Renal cortex interstitium (tissue), 11 donors: ENCODE data around the gene CDC20B. TPM values are rescaled to one million over a fixed set of nuclear protein-coding genes. Genes with fewer than 3 reads are reported as not detected.
"Not testable (repeated sequence)": the region's sequence is repeated elsewhere in the genome, so short reads cannot be mapped to it uniquely, and the experiment has no call there.

ENCODE experiments used
- DNase-seq, 11 donors: peaks; one replicate each; pipeline ENCODE4 v3.0.0-alpha.2; 2013; ENCODE audit warnings: low read depth in 9 of 11, low spot score in 4 of 11; ENCODE audit errors: extremely low read depth in 1 of 11
- polyA plus RNA-seq, 3 donors: library from polyadenylated mRNA; unstranded; fragments of 120-200 nt; gene quantifications; one replicate each; pipeline ENCODE4 v1.2.1, GENCODE V29; 2013; ENCODE audit not compliant: insufficient read length in 3 of 3

The CDC20B gene
- polyA plus RNA-seq, 3 donors: 0.40 to 0.77 (median 0.59) TPM

DNA sequence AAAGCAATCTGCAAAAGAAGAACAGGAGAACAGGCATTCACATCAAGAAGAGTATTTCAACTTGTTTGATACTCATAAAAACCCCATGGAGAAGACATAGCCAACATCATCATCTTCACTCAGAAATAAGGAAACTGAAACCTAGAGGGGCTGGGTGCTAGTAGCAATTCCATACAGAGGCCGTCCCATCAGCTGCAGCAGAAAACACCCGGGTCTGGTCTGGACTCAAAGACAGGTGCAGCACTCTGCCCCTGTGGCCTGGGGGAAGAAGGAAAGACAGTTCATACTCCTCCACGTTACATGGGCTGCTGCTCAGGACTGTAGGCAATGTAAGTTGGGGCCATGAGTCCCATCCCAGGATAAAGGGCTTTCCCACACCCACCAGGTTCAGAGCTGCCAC is 58.9 kb downstream of the CDC20B start:
- no peak for DNase-seq

DNA sequence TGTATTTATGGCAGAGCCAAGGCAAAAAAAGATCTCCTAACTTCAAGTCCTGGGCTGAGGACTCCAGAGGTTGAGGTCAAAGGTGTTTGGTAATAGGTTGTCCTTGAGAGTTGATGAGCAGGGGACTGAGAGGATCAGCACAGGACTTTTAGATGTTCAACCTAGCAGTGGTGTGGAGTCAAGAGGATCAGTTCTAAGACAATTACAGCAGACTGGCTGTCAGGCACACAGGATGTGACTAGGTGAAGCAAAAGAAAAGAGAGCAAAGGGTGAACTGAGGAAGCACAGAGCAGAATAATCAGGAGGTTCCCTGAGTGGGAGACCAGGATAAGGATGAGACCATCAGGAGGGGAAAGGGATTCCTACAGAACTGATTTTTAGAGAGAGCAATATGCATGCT is 59.6 kb downstream of the CDC20B start:
- DNase-seq: no peak

DNA sequence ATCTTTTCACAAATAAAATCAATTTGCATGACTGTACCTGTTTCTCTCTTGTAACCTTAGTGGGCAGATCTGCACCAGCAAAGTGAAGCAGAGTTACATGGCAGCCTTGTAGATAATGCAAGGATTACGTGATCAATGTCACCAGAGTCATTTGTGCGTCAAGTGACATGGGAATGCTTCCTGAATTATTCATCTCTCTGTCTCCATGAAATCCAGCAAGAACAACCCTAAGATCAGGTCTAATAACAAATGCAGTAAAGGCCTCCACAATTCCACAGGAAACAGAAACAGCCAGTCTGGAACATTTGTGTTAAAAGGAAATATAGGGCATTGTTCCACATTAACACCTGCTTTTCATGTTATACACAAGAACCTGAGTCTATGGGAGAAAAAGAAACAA is 62.8 kb downstream of the CDC20B start:
- DNase-seq: no peak

DNA sequence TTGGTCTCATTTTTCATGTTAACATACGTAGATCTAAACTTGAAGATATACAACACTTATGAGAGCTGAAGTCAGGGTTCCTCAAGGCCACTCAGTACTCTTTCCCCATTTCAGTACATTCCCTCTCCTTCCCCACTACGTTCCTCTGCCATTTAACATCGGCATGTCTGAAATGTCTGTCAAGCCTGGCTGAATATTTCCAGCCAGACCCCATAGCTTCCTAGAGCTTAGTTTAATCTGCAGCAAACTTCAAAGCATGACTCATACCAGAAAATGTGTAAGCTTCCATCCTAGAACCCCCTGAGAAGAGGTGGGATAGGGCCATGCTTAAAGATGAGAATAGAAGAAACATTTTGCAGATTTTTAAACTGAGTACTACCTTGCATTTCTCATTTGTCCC is 64.3 kb downstream of the CDC20B start:
- no peak for DNase-seq

DNA sequence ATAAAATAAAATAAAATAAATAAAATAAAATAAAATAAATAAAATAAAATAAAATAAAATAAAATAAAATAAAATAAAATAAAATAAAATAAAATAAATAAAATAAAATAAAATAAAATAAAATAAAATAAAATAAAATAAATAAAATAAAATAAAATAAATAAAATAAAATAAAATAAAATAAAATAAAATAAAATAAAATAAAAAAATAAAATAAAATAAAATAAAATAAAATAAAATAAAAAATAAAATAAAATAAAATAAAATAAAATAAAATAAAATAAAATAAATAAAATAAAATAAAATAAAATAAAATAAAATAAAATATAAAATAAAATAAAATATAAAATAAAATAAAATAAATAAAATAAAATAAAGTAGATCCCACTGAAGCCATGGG is 67.0 kb downstream of the CDC20B start:
- DNase-seq: not testable (repeated sequence)

DNA sequence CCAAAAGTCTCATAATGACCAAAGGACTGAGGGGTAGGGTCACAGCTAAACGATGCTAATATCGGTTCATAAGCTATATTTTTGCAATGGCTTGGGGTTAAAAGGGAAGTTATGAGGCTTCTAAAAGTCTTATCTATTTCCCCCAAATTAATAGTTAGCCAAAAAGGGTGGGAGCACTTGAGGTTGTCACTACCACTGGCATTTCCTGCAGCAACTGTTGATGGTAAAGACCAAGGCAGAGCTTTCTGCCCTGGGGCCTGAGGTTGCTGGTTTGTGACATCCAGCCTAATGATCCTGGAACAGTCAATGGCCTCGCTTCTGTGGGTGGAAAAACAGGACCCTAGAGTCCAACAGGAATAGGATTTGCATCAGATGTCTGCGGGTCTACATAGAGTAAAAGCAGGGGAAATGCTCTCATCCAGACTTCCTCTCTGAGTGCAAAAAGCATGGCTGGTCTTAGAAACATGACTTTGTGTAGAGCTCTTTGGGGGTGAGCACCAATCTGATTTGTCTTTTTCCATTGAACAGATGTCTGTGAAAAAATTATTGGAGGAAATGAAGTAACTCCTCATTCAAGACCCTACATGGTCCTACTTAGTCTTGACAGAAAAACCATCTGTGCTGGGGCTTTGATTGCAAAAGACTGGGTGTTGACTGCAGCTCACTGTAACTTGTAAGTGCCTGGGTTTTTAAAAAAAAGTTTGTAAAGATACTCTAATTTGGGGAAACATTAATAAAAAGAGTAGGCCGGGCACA is 67.9 kb downstream of the CDC20B start:
- no peak for DNase-seq

DNA sequence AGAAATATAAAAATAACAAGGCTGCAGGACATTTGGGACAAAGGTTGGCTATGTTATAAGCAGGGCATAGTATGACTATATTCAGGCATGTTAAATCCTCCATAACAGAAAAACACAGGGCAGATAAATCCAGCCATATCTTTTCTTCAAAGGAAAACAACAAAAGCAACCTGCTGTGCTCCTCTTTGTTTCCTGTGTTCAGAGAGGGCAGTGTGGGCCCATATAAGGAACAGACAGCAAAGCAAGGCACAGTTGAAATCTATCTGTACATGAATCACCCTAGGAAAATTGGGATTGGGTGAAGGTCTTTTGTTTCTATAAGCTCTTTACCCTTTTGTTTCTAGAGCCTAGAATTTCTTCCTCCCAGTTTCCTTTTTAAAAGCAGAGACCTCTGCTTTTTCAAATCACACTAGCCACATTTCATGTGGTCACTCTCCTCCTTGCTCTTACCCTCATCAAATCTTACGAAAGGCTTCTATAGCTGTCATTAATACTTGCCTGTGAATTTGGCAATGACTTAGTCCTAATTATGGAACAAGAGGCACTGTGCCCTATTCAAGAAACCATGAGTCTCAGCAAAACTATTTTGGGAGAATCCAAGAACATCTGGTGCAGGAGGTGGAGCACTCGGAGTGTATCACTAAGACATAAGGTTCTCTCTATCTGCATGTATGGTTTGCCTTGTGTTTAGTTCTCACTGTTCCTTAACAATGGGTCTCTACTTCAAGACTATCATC is 68.8 kb downstream of the CDC20B start:
- no peak for DNase-seq

DNA sequence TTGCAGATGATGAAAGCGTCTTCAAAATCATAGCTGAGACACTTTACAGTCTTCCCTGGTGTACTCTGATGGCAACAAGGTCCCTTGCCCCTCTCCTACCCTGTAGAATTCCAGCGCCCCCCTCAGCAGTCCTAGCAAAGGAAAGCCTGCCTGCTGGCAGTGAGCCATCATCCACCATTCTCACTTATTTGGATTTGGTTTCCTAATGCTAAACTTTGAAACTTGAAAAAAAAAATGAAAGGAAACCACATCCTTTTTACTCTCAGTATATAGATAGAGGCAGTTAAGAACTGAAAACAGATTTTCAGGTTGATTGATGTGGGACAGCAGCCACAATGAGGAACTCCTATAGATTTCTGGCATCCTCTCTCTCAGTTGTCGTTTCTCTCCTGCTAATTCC is 70.6 kb downstream of the CDC20B start, which contains the start of gene GZMA:
TSS of gene GZMA (plus strand) at position 299 of the 400 bp plus-strand sequence. CDS start at position 336, 37 bp downstream.
- DNase-seq: no peak

DNA sequence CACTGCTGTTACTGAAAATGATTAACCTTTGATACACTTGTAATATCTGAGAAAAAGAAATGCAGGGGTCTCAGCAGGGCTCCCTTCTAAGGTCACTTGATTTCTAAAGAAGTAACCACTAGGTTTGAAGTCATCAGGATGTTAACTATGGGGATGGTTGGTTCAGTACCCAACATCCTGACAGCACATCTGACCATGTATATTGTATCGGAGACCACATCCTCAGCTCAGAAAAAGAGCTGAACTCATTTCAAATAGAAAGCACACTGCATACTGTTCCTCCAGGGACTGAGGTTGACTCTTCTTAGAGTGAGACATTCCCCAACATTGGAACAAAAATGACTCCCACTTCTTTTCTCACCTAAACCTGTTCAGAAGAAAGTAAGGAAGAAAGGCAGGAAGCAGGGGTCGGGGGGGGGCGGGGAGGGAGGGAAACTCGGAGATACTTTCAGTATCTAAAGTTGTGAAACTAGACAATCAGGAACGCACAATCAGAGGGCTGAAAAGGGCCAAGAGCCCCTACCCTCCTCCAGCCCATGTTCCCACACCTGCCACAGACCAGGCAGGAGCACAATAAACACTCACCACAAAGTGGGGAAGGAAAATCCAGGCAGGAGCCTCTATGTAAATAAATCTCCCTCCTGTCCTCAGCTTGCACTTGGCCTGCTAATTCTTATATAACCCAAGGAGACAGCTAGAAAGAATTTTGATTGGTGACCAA is 71.3 kb downstream of the CDC20B start:
- no peak for DNase-seq

DNA sequence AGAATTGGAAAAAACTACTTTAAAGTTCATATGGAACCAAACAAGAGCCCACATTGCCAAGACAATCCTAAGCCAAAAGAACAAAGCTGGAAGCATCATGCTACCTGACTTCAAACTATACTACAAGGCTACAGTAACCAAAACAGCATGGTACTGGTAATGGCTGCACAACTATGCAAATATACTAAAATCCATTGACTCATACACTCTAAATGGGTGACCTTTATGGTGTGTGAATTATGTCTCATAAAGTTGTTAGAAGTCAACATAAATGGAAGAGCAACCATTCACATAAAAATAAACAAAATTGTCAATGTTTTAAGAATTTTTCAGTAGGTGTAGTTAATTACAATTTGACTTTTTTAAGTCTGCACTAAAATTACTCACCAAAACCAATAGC is 71.8 kb downstream of the CDC20B start:
- not testable (repeated sequence) for DNase-seq

DNA sequence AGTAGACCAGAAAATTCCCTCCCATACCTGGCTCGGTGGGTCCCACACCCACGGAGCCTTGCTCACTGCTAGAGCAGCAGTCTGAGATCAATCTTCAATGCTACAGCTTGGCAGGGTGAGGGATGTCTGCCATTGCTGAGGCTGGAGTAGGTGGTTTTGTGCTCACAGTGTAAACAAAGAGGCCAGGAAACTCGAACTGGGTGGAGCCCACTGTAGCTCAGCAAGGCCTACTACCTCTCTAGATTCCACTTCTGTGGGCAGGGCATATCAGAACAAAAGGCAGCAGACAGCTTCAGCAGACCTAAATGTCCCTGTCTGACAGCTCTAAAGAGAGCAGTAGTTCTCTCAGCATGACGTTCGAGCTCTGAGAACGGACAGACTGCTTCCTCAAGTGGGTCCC is 76.1 kb downstream of the CDC20B start:
- no peak for DNase-seq

DNA sequence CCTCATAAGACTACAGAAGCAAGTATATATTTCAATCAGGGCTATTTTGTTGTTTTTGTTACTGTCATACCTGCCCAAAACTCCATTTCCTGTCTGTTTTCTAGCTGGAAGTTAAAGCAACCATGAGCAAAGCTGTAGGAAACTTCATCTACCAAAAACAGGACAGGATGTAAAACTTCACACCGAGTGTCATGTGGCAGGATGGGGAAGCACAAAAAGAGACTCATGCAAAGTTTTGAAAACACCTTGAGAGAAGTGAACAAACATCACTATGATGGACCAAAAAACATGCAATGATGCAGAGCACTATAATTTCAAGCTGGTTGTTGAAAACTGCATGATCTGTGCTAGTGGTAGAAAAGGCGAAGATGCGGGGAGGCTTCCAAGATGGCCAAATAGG is 76.8 kb downstream of the CDC20B start:
- DNase-seq: no peak

DNA sequence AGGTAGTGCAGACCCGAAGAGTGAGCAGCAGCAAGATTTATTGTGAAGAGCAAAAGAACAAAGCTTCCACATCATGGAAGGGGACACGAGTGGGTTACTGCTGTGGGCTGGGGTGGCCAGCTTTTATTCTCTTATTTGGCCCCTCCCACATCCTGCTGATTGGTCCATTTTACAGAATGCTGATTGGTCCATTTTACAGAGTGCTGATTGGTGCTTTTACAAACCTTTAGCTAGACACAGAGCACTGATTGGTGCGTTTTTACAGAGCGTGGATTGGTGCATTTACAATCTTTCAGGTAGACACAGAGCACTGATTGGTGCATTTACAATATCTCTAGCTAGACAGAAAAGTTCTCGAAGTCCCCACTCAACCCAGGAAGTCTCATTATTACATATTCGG is 82.0 kb downstream of the CDC20B start:
- DNase-seq: not testable (repeated sequence)

DNA sequence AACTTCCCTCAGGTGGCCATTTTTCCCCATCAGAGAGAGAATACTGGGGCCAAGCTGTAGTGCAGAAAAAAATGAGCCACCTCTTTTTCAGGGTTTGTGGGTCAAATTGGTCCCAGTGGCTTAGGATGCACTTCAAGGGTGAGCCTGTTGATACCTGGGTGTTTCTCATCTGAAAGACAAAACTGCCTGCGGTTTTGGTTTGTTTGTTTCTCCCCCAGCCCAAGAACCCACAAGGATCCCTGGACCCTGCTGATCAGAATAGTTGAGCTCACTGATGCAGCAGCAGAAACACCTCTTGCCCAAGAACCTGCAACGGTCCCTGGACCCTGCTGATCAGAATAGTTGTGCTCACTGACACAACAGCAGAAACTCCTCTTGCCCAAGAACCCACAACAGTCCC is 83.7 kb downstream of the CDC20B start:
- not testable (repeated sequence) for DNase-seq

DNA sequence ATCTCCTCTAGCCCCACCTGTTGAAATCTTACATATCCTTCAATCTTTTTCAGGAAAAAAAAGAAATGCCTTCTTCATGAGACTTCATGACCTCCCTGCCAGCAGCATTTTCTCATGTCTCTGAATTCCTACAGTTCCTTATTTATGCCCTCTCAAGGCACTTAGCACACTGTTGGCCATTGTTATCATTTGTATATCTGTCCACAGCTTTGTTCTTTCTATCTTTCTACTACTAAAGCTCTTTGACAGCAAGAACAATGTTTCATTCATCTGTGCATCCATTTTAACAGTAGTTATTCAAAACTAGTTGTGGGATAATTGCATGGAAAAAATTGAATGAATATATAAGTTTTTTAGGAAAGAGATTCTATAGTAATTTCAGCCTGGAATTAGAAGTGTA is 91.4 kb downstream of the CDC20B start:
- no peak for DNase-seq

DNA sequence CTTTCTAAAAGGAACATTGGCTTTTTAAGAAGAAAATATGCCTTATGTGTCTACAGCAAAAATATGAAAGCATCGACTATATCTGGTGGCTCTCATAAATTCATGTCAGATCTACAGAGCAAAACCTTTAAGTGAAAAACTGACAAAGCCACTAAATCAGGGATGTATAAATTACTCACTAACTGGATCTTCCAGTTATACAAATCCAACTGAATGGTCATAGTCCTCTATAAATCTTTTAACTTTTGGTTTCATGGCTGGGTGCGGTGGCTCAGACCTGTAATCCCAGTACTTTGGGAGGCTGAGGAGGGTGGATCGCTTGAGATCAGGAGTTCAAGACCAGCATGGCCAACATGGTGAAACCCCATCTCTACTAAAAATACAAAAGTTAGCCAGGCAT is 99.8 kb downstream of the CDC20B start:
- no peak for DNase-seq

DNA sequence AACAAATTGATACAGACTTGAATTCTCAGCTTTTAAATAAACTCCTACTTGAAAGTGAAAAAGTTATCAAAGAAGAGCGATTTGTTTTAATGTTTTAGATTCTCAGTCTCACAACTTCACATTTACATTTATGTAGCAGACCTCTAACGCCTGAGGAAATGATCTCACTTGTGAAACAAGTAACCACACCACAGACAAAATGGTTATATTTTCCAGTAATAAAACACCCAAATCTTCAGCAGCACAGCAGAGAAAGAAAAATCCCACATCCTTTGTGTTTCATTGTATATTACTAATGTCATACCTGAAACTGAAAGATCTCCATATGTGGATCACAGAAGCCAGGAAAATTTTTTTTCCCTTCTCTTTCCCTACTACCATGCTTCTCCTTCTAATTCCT is 100.3 kb downstream of the CDC20B start:
- DNase-seq: no peak

DNA sequence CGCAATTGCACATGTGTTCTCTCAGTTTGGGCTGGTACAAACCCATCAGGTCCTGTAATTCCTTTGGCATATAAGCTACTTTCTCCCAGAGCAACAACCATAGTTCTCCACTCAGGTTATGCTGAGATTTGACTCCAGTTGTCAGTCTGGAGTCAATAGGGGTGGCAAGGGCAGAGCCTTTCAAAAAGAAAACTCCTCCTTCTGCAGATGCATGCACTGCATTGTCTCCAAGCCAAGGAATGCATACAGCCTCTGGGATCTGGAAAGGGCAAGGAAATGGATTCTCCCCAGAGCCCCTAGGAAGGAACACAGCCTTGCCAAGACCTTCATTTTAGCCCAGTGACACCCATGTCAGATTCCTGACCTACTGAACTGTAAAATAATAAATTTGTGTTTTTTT is 101.6 kb downstream of the CDC20B start:
- DNase-seq: no peak

DNA sequence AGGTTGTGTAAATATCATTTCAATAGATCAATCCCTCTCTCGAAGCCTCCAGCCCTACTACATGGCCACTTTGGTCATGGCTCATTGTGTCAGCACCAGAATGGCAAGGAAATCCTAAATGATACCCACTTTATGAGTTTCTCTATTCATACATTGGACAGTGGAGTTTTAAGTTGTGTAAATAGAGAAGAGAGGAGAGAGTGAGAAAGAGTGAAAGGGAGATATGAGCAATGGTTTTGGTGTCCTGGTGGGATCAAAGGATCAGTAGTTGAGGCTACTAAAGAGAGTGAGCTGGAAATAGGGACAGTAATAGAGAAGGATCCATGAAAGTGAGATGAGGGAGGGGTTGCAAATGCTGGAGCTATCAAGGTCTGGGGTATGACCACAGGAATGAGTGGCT is 102.0 kb downstream of the CDC20B start:
- no peak for DNase-seq

DNA sequence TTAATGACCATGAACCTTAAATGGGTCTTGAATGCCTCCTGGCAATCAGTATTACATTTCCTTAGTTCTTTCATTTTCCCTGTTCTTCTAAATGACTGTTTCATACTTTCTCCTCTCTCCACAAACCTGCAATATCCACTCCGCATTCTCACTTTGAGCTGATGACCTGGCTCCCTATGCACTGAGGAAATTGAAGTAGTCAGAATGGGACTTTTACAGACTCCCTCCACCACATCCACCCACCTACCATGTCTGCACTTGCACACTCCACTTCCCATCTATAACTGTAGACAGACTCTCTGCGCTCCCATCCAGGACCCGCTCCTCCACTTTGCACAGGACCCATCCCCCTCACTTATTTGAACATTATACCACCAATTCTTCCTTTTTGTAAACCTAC is 106.7 kb downstream of the CDC20B start:
- no peak for DNase-seq
